HPDE6-E6E7 (cell line): Measurements from ENCODE around the gene HRC.
"Not testable (repeated sequence)": the region's sequence is repeated elsewhere in the genome, so short reads cannot be mapped to it uniquely, and the experiment has no call there.

ENCODE experiments used
- DNase-seq: peaks from one replicate; pipeline ENCODE4 v3.0.0; 2011; ENCODE audit warnings: missing footprints; ENCODE audit errors: extremely low spot score

Gene HRC

DNA sequence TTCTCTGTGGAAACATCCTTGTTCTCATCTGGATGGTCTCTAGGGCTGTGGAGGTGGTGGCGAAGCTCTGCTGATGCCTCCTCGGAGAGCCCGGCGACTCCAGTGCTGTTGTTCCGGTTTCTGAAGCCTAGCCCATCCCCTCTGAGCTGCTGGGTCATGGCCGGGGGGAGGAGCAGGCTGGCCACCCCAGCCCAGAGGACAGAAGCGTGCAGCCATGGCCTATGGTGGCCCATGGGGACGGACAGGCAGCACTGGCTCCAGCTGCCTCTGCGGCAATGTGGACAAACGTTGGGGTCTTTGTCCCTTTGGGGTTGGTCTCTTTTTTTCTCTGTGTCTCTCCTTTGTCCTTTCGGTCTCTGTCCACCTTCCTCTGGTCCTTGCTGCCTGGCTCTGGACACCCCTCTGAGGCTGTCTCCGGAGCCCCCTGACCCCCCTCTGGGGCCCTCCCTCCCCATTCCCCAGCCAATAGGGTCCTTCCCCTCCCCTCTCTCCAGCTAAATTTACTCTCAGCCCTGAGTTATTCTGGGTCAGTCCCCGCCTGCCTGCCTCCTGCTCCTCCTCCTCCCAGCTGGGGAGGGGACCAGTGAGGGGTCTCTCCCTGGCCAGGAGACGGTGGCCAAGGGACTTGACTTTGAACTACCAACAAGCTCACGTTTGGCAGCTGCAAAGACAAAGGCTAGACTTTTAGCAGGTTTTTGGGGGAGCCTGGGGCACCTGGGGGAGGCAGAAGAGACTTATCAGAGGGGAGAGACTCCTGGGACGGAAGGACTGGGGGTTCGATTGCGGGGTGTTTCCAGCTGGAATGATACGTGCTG, at the start of gene HRC:
TSS of gene HRC (minus strand) at position 392 of the 815 bp plus-strand sequence. CDS start at position 233, 159 bp downstream.
- DNase-seq, result no peak

GRCh38 chr19:49201042-49201441, 45.8 kb upstream of the HRC start:
- no peak for DNase-seq

DNA sequence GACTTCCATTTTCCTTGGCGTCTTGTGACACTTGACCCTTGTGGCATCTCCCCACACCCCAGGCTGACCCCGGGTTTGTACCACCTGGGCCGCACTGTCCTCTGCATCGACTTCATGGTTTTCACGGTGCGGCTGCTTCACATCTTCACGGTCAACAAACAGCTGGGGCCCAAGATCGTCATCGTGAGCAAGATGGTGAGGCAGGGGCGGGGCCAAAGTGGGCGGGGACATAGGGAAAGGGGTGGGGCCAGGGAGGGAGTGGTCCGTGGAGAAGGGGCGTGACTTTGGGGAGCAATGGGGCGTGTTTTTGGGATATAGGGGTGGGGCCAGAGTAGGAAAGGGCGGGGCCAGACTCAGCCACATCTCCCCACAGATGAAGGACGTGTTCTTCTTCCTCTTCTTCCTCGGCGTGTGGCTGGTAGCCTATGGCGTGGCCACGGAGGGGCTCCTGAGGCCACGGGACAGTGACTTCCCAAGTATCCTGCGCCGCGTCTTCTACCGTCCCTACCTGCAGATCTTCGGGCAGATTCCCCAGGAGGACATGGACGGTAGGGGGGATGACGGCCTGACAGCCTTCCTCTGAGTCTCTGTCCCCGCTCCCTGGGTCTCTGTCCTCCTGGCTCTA, 45.2 kb upstream of the HRC start:
- no peak for DNase-seq

DNA sequence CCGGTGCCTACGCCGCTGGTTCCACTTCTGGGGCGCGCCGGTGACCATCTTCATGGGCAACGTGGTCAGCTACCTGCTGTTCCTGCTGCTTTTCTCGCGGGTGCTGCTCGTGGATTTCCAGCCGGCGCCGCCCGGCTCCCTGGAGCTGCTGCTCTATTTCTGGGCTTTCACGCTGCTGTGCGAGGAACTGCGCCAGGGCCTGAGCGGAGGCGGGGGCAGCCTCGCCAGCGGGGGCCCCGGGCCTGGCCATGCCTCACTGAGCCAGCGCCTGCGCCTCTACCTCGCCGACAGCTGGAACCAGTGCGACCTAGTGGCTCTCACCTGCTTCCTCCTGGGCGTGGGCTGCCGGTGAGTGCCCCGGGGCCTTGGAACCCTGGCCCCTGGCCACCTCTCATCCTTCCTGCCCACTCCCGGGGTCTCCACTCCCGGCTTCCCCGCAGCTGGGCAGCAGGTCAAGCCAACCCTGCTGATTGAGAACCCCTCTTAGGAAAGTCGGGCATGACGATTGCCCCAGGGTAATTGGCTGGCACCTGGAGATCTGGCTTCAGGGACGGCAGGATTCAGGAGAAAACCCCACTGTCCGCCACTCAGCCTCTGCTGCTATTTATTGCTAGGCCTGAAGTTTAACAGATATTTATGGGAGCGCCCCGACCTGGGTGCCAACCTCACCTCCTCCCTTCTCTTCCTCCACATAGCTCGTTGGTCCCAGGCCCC, 41.5 kb upstream of the HRC start:
- no peak for DNase-seq

GRCh38 chr19:49194408-49194807, 39.2 kb upstream of the HRC start:
- DNase-seq, result no peak

GRCh38 chr19:49193822-49194394, 38.7 kb upstream of the HRC start:
- no peak for DNase-seq

GRCh38 chr19:49190781-49191180, 35.6 kb upstream of the HRC start:
- no peak for DNase-seq

DNA sequence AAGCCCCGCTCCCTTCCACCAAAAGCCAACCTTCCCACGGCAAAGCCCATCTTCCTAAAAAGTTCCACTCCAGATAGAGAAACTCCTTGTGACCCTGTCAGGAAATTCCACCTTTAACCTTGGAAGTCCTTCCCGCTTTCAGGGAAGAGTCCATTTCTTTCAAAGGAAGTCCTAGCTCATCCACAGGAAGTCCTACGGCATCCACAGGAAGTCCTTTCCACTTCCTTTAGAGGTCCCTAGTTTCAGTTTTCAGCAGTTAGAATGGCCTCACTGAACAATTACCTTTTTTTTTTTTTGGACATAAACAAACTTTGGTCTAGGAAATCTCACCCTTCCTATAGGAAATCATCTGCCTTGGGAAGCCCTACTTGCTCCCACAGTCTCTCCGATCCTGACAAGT, 34.1 kb upstream of the HRC start:
- DNase-seq, result no peak

DNA sequence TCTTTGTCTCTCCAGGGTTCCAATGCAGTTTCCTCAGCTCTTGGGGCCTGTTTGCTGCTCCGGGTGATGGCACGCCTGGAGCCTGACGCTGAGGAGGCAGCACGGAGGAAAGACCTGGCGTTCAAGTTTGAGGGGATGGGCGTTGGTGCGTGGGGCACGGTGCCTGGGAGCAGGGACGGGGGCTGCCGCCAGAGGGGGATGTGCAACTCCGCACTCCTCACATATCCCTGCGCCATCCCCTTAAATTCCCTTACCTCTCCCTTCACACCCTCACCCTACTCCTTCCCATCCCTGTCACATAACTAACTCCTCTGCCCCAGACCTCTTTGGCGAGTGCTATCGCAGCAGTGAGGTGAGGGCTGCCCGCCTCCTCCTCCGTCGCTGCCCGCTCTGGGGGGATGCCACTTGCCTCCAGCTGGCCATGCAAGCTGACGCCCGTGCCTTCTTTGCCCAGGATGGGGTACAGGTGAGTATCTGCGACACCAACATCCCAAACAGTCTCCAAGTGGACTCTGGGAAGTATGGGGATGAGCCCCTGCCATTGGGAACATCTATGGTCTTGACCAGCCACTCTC, 33.5 kb upstream of the HRC start:
- DNase-seq, result no peak

DNA sequence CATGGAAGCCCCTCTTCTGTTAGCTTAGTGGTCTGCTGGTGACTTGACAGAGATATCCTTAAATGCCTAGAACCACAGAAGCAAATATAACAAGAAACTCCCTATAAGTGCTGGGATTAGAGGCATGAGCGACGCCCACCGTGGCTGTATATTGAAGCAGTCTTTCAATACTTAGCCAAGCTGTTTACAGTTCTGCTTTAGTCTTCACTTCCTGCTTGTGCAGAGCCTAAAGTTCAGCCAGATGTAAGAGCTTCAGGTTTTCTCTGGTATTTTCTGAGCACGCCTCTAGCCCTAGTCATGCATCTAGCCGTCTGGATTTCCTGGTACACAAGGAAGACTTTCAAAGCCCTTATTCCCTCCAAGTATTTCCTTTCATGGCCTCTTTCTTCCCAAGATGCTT, 30.9 kb upstream of the HRC start:
- no peak for DNase-seq

GRCh38 chr19:49182848-49183375, 27.7 kb upstream of the HRC start:
- no peak for DNase-seq

DNA sequence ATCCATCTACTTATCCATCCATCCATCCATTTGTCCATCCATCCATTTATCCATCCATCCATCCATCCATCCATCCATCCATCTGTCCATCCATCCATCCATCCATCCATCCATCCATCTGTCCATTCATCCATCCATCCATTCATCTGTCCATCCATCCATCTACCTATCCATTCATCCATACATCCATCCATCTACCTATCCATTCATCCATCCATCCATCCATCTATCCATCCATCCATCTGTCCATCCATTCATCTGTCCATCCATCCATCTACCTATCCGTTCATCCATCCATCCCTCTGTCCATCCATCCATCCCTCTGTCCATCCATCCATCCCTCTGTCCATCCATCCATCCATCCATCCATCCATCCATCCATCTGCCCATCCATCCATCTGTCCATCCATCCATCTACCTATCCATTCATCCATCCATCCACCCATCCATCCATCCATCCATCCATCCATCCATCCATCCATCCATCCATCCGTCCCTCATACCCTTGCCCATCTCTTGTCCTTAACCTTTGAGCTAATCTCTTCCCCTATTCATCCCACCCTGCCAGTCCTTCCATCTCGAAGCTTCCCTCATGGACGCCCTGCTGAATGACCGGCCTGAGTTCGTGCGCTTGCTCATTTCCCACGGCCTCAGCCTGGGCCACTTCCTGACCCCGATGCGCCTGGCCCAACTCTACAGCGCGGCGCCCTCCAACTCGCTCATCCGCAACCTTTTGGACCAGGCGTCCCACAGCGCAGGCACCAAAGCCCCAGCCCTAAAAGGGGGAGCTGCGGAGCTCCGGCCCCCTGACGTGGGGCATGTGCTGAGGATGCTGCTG, 27.0 kb upstream of the HRC start:
- DNase-seq, result not testable (repeated sequence)

DNA sequence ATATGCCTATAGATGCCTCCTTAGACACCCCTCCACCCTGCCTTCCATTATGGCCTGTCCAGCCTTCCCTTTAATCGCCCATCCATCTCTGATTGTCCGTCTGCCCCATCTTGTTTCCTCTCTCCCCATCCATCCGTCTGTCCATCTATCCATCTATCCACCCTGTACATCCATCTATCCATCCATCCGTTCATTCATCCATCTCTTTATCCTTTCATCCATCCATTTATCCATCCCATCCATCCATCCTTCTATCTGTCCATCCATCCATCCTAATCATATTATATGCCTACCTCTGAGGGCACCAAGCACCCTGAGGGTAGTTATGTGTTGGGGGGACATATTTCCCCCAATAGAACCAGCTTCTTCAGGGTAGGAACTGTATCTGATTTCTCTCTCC, 25.5 kb upstream of the HRC start:
- DNase-seq, result no peak

GRCh38 chr19:49173198-49173597, 18.0 kb upstream of the HRC start:
- no peak for DNase-seq

- no peak for DNase-seq
Measured at GRCh38 chr19:49168421-49168820, 13.2 kb upstream of the HRC start.

DNA sequence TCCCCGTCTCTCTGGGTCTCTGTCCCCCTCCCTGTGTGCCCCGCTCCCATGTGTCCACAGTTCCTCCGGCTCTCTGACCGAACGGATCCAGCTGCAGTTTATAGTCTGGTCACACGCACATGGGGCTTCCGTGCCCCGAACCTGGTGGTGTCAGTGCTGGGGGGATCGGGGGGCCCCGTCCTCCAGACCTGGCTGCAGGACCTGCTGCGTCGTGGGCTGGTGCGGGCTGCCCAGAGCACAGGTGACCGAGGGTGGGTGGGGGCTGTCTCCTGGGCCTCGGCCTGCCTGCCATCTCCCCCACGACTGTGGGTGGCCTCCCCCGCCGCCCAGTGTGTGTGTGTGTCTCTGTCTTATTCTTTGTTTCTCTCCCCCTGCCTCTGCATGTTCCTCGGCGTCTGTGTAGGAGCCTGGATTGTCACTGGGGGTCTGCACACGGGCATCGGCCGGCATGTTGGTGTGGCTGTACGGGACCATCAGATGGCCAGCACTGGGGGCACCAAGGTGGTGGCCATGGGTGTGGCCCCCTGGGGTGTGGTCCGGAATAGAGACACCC, 12.7 kb upstream of the HRC start:
- no peak for DNase-seq

- no peak for DNase-seq
Measured at GRCh38 chr19:49165865-49166301, 10.7 kb upstream of the HRC start.

DNA sequence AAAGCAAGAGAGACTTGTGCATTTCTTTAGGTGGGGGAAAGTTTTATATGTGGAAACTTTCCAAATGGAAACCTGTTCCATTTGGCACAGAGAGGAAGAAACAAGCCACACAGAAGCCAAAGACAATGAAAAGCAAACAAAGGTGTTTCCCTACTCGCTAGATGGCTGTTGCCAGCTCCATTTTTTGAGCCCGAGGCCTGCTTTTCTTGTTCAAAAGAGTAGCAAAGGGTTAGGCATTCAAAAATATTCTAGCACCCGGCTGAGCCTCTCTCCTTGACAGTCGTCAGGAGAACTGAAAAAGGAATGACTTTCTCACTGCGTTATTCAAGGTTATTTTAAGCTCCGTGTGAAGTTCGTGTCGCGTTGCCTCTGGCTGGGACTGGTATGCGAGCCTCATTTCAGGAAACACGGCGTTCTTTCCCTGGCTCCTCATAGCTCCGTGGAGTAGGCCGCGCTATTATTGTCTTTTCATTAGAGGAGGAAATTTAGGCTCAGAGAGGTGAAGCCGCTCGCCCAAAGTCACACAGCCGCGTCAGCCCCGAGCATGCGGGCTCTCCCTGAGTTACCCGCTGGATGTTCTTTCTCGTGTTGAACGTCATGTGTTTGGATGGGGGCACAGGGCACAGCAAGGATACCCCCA, 10.0 kb upstream of the HRC start:
- DNase-seq, result no peak

DNA sequence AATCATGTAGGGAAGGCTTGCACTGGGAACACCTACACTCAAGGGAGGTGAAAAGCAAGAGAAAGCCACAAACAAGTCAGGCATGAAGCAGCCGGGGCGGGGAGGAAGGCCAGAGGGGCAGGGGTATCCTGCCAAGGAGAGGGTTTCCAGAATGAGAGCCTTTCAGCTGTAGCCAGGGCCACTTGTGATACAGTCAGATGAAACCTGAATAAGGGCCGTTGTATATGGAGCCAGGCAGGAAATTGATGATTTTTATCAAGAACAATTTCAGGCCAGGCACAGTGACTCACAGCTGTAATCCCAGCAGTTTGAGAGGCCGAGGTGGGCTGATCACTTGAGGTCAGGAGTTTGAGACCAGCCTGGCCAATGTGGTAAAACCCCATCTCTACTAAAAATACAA, 6.8 kb upstream of the HRC start:
- no peak for DNase-seq
